ENCODE data around the gene DDX54.

The DDX54 gene

GRCh38 chr12:113136990-113137511 is 48.2 kb downstream of the DDX54 start:
- no peak for DNase-seq (ENCODE audit: extremely low read depth, low read depth)
- no peak for TF ChIP-seq CTCF (IDR thresholded peaks at IDR 0.05; ENCODE audit: low read depth, low read length)

- no peak for DNase-seq (ENCODE audit: extremely low read depth, low read depth)
- TF ChIP-seq CTCF (IDR thresholded peaks at IDR 0.05; ENCODE audit: low read depth, low read length) = no peak
Observed at GRCh38 chr12:113136128-113136989, 48.9 kb downstream of the DDX54 start.

GRCh38 chr12:113135178-113136127 is 49.8 kb downstream of the DDX54 start, which contains the start of gene RASAL1:
Gene RASAL1, minus strand, starts transcription at chr12:113135761. Its CDS starts 299 bp downstream, at chr12:113135462.
- no peak for DNase-seq (ENCODE audit: extremely low read depth, low read depth)
- no peak; the same call in 1 of the 2 replicates for TF ChIP-seq CTCF (IDR thresholded peaks at IDR 0.05; ENCODE audit: low read depth, low read length)

GRCh38 chr12:113134521-113134951 is 50.7 kb downstream of the DDX54 start:
- TF ChIP-seq CTCF (IDR thresholded peaks at IDR 0.05; ENCODE audit: low read depth, low read length) = no peak
- no peak for DNase-seq (ENCODE audit: extremely low read depth, low read depth)

GRCh38 chr12:113134071-113134470 is 51.2 kb downstream of the DDX54 start:
- no peak for DNase-seq (ENCODE audit: extremely low read depth, low read depth)
- TF ChIP-seq CTCF (IDR thresholded peaks at IDR 0.05; ENCODE audit: low read depth, low read length) = no peak

- no peak for TF ChIP-seq CTCF (IDR thresholded peaks at IDR 0.05; ENCODE audit: low read depth, low read length)
Observed at GRCh38 chr12:113133666-113134065, 51.6 kb downstream of the DDX54 start.

More at GRCh38 chr12:113133666-113134065, 51.6 kb downstream of the DDX54 start:
- no peak for DNase-seq (ENCODE audit: extremely low read depth, low read depth)

Data from AG09319 (cell line).